ENCODE data around the gene SLC25A41. TPM values are rescaled to one million over a fixed set of nuclear protein-coding genes. Genes with fewer than 3 reads are reported as not detected.

SLC25A41 gene
- total and polyA plus RNA-seq, 11 donors: 0.17 to 1.4 (median 0.50) TPM; not detected in 2

DNA sequence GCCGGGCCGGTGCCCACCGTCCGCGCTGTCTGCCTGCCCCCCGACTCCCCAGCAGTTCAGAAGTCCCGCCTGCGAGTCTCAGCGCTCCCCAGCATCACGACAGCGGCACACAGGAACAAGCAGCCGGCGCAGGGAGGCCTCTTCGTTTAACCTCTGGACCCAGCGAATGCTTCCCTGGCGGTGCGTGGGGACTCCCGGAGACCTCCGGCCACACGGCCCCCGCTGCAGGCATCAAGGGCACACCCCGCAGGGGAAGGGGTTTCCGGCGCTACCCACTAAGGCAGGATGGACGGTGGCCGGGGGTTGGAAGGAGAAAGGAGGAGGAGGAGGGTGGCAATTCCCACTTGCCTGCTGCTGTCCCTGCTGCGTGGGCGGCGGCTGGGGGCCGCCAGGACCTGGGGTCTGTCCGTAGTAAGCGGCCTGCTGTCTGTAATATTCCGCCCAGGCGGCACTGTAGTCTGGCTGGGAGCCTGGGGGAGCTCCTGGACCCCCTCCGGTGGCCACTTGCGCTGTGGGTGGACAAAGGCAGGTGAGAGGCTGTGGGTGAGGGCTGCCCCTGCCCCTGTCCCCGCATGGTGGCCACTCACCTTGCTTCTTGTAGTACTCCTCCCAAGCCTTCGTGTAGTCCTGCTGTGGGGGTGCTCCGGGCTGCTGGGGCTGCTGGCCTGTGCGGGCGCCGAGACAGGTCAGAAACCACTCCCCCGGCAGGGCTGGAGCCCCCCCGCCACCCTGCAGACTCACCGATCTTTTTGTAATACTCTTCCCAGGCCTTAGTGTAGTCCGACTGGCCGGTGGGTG, 18.6 kb downstream of the SLC25A41 start:
- Histone ChIP-seq H3K9me3 (no peaks in the 10 kb centered on the region), H3K36me3 (peaks cover 0 to 68% (median 65%) of the 10 kb centered on the region in 9 donors), H3K4me3 (no peak overlapping the region), H3K4me1 (peaks cover 0 to 12% (median 2%) of the 10 kb centered on the region in 12 donors), H3K27me3 (no peaks in the 10 kb centered on the region), H3K27ac (no peak overlapping the region)
- intact Hi-C loops (cut with DNase I): loop anchor here in 1 of 10 donors (10.0 kb wide), 1 partner anchor 210 kb away; no protein-coding TSS in a partner anchor
- ATAC-seq (no peak), DNase-seq (no peak)
- no peak for TF ChIP-seq POLR2A (IDR thresholded peaks at IDR 0.05)
- TF ChIP-seq, protein P1, sequence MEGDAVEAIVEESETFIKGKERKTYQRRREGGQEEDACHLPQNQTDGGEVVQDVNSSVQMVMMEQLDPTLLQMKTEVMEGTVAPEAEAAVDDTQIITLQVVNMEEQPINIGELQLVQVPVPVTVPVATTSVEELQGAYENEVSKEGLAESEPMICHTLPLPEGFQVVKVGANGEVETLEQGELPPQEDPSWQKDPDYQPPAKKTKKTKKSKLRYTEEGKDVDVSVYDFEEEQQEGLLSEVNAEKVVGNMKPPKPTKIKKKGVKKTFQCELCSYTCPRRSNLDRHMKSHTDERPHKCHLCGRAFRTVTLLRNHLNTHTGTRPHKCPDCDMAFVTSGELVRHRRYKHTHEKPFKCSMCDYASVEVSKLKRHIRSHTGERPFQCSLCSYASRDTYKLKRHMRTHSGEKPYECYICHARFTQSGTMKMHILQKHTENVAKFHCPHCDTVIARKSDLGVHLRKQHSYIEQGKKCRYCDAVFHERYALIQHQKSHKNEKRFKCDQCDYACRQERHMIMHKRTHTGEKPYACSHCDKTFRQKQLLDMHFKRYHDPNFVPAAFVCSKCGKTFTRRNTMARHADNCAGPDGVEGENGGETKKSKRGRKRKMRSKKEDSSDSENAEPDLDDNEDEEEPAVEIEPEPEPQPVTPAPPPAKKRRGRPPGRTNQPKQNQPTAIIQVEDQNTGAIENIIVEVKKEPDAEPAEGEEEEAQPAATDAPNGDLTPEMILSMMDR (IDR thresholded peaks at IDR 0.05): no peak
- 89 to 94% (median 92%) methylated on average over 44 to 47 of the region's 47 CpGs for WGBS, 4 donors

DNA sequence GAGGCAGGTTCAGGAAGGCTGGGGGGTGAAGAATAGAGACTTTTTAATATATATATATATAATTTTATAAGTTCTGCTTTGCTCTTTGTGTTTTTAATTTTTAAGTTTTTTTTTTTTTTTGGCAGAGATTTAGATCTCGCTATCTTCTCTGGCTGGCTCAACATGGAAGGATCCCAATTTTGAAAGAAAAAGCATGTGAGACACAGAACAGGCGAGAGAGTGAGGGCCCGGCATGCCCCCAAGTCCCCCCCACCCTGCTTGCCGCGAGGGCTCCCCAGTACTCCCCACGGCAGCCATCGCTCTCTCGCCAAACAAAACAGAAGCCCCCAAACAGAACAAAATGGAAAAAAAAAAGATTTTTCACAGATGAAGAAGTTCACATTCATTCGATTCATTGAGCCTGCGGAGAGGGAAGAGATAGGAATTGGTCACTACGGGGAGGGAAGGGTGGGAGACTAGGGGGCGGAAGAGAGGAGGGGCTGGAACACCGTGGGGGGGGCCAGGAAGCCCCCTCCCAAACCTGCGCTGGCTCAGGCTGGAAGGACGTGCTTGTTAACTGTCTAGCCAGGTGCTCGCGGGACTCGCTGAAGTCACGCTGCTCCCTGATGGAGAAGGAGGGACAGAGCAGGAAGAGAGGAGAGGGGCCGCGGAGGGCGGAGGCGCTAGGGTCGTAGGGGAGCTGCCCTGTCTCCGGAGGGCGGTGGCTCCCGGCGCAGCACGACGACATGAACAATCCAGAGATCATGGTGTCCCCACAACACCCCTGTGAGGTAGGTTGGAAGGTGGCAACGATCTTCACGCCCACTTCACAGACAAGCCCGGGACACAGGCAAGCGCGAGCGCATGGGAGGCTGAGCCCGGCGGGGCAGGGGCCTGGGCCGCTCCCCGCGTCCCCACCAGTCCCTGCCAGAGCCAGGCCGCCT, 19.6 kb downstream of the SLC25A41 start:
- 74 to 78% (median 75%) methylated on average over 42 of the region's 42 CpGs for WGBS, 4 donors
- no peak for ATAC-seq
- no peaks in the 10 kb centered on the region for H3K9me3 ChIP-seq
- peaks cover 0 to 12% (median 1%) of the 10 kb centered on the region in 12 donors for H3K4me1 ChIP-seq
- no peak overlapping the region for H3K4me3 ChIP-seq
- H3K27me3 ChIP-seq: no peaks in the 10 kb centered on the region
- peak overlapping the region in 1 of 12 donors; percentile 38 for H3K27ac ChIP-seq
- no peak for DNase-seq
- H3K36me3 ChIP-seq: peaks cover 0 to 58% (median 54%) of the 10 kb centered on the region in 9 donors
- no peak for TF ChIP-seq POLR2A (IDR thresholded peaks at IDR 0.05)
- TF ChIP-seq, protein P1 (IDR thresholded peaks at IDR 0.05): no peak
- intact Hi-C loops (cut with DNase I): loop anchor here in 1 of 10 donors (10.0 kb wide), 1 partner anchor 209 kb away; no protein-coding TSS in a partner anchor

DNA sequence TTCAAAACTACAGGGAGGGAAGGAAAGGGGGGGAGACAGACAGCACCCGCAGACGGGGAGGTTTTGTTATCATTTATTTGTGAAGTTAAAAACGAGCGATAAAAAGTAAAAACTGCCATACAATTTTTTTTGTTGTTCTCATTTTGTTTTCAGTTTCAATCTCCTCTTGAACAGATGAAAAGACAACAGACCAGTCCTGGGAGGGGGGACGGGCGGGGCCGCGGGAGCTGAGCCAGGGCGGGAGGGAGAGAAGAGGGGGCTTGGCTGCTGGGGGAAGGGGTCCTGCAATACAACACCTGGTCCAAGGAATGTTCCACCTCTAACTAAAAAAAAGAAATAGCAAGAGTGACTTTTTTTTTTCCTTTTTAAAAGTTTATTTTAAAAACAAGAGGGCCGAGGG, 20.3 kb downstream of the SLC25A41 start:
- H3K9me3 ChIP-seq: no peaks in the 10 kb centered on the region
- H3K4me3 ChIP-seq: no peak overlapping the region
- H3K4me1 ChIP-seq: peaks cover 0 to 12% (median 1%) of the 10 kb centered on the region in 12 donors
- intact Hi-C loops (cut with DNase I): loop anchor here in 1 of 10 donors (10.0 kb wide), 1 partner anchor 208 kb away; no protein-coding TSS in a partner anchor
- H3K36me3 ChIP-seq: peaks cover 0 to 51% (median 48%) of the 10 kb centered on the region in 9 donors
- peak overlapping the region in 3 of 12 donors; percentile 37 to 39 (median 38) for H3K27ac ChIP-seq
- ATAC-seq (no peak), DNase-seq (no peak)
- TF ChIP-seq POLR2A (IDR thresholded peaks at IDR 0.05): no peak
- TF ChIP-seq, protein P1 (IDR thresholded peaks at IDR 0.05): no peak
- WGBS, 4 donors: 45 to 64% (median 53%) methylated on average over 10 of the region's 10 CpGs
- no peaks in the 10 kb centered on the region for H3K27me3 ChIP-seq
